ENCODE data around the gene SNU13.

GRCh38 chr22:41699264-41700107 lies 10.8 kb upstream of the SNU13 start, which contains the start of gene MEI1:
- no peak for TF ChIP-seq CTCF (IDR thresholded peaks at IDR 0.05; ENCODE audit: insufficient read depth, low read depth, low read length)
- TF ChIP-seq EZH2 (IDR thresholded peaks at IDR 0.05; ENCODE audit: insufficient read depth, low read length): no peak

Data from astrocyte (in vitro differentiated cells and primary cell).